Astrocyte (in vitro differentiated cells and primary cell): ENCODE results near the gene NUP214. TPM values are rescaled to one million over a fixed set of nuclear protein-coding genes. Genes with fewer than 3 reads are reported as not detected.

Experiments used
- DNase-seq: peaks from one replicate; pipeline ENCODE4 v3.0.0-alpha.2; 2010; ENCODE audit warnings: low read depth
- FAIRE-seq: peaks from 2 replicates; lab custom pipeline; 2011; peaks lifted over from hg19 to GRCh38; lab: Jason Lieb, UNC
- H2AFZ ChIP-seq: 2 replicates; pipeline ENCODE4 v1.6.0; 2012; ENCODE audit warnings: low read depth, low read length, inconsistent platforms
- H3K27ac ChIP-seq: 2 replicates; pipeline ENCODE4 v1.5.1; 2011; ENCODE audit warnings: low read depth, low read length, inconsistent platforms
- H3K27me3 ChIP-seq: 2 replicates; pipeline ENCODE4 v1.6.0; 2011; ENCODE audit warnings: low read length, inconsistent platforms; ENCODE audit not compliant: insufficient read depth
- H3K36me3 ChIP-seq: 2 replicates; pipeline ENCODE4 v1.5.1; 2011; ENCODE audit warnings: low read length, inconsistent platforms; ENCODE audit not compliant: insufficient read depth
- H3K4me1 ChIP-seq: 2 replicates; pipeline ENCODE4 v1.5.1; 2011; ENCODE audit warnings: low read length, inconsistent platforms; ENCODE audit not compliant: insufficient read depth
- H3K4me2 ChIP-seq: 2 replicates; pipeline ENCODE4 v1.6.0; 2012; ENCODE audit warnings: low read length, inconsistent platforms
- H3K4me3 ChIP-seq: 2 replicates; pipeline ENCODE4 v1.5.1; 2011; ENCODE audit warnings: low read depth, mild to moderate bottlenecking, low read length, inconsistent platforms; ENCODE audit not compliant: insufficient read depth
- H3K79me2 ChIP-seq: 2 replicates; pipeline ENCODE4 v1.6.0; 2012; ENCODE audit warnings: mild to moderate bottlenecking, low read length, inconsistent platforms; ENCODE audit not compliant: insufficient read depth
- H3K9ac ChIP-seq: 2 replicates; pipeline ENCODE4 v1.6.0; 2012; ENCODE audit warnings: mild to moderate bottlenecking, low read length, inconsistent platforms
- H3K9me3 ChIP-seq: 2 replicates; pipeline ENCODE4 v1.5.1; 2012; ENCODE audit warnings: low read depth, mild to moderate bottlenecking, low read length, inconsistent platforms; ENCODE audit not compliant: insufficient read depth
- H4K20me1 ChIP-seq: 2 replicates; pipeline ENCODE4 v1.6.0; 2012; ENCODE audit warnings: low read length, inconsistent platforms; ENCODE audit not compliant: insufficient read depth
- H3K27ac Mint-ChIP-seq: one replicate; pipeline ENCODE4 v1.8.0; 2021; ENCODE audit warnings: mild to moderate bottlenecking, mixed read lengths; ENCODE audit not compliant: unreplicated experiment
- H3K27me3 Mint-ChIP-seq: one replicate; pipeline ENCODE4 v1.8.0; 2021; ENCODE audit warnings: low read depth, mixed read lengths; ENCODE audit not compliant: unreplicated experiment
- H3K36me3 Mint-ChIP-seq: one replicate; pipeline ENCODE4 v1.8.0; 2021; ENCODE audit warnings: low read depth, mixed read lengths; ENCODE audit not compliant: unreplicated experiment
- H3K4me1 Mint-ChIP-seq: one replicate; pipeline ENCODE4 v1.8.0; 2021; ENCODE audit warnings: low read depth, mixed read lengths; ENCODE audit not compliant: unreplicated experiment
- H3K4me3 Mint-ChIP-seq: one replicate; pipeline ENCODE4 v1.8.0; 2021; ENCODE audit warnings: mild to moderate bottlenecking, moderate library complexity, mixed read lengths; ENCODE audit not compliant: unreplicated experiment
- H3K9me3 Mint-ChIP-seq: one replicate; pipeline ENCODE4 v1.8.0; 2021; ENCODE audit warnings: mild to moderate bottlenecking, mixed read lengths; ENCODE audit not compliant: unreplicated experiment
- EZH2 ChIP-seq: IDR thresholded peaks from 2 replicates; pipeline ENCODE4 v1.6.1; 2012; ENCODE audit warnings: mild to moderate bottlenecking, low read length, inconsistent platforms; ENCODE audit not compliant: insufficient read depth
- total RNA-seq: library from RNA; stranded (reverse); gene quantifications from 2 replicates; pipeline ENCODE4 v1.2.1, GENCODE V29; 2021
- TF ChIP-seq, protein P1 (sequence below): IDR thresholded peaks from 2 replicates; pipeline ENCODE4 v1.5.1; 2011; ENCODE audit warnings: low read depth, mild to moderate bottlenecking, inconsistent platforms, low read length, moderate library complexity; ENCODE audit not compliant: insufficient read depth

NUP214 gene
- total RNA-seq, 1 donor from 2014 or later, result 30.5 TPM

DNA sequence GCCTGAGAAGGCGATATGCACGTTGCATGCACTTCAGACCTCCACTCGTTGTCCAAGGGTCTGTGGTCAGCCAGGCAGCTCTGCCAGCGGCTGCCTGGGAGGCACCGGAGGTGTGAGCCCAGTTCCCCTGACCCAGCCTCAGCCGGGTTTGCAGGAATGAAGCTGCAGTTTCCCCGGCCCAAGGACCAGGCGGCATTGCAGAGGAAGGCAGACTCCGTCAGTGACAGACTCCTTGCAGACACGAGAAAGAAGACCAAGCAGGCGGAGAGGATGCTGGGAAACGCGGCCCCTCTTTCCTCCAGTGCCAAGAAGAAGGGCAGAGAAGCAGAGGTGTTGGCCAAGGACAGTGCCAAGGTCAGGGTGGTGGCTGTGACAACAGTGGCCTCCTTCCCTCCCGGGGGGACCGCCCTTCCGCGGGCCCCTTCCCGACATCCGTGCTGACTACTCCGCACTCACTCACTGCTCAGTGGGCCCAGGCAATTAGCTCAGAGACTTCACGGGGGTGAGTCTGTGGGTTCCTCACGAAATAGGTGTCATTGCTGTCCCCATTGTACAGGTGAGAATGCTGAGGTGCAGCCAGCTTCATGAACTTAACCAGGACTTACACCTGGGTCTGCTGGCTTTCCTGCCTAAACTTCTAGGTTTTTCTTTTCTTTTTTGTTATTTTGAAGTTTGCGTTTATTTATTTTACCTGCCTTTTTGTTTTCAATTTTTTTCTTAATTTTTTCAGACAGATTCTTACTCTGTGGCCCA, 39.8 kb upstream of the NUP214 start:
- H4K20me1 ChIP-seq, result no peaks in the 10 kb centered on the region
- FAIRE-seq, result no peak
- no peaks in the 10 kb centered on the region for H3K9me3 ChIP-seq
- H3K9ac ChIP-seq, result no peak overlapping the region
- no peak overlapping the region for H2AFZ ChIP-seq
- H3K36me3 Mint-ChIP-seq, result no peaks in the 10 kb centered on the region
- no peaks in the 10 kb centered on the region for H3K36me3 ChIP-seq
- TF ChIP-seq EZH2, result no peak
- TF ChIP-seq, protein P1, sequence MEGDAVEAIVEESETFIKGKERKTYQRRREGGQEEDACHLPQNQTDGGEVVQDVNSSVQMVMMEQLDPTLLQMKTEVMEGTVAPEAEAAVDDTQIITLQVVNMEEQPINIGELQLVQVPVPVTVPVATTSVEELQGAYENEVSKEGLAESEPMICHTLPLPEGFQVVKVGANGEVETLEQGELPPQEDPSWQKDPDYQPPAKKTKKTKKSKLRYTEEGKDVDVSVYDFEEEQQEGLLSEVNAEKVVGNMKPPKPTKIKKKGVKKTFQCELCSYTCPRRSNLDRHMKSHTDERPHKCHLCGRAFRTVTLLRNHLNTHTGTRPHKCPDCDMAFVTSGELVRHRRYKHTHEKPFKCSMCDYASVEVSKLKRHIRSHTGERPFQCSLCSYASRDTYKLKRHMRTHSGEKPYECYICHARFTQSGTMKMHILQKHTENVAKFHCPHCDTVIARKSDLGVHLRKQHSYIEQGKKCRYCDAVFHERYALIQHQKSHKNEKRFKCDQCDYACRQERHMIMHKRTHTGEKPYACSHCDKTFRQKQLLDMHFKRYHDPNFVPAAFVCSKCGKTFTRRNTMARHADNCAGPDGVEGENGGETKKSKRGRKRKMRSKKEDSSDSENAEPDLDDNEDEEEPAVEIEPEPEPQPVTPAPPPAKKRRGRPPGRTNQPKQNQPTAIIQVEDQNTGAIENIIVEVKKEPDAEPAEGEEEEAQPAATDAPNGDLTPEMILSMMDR, result no peak
- H3K4me3 ChIP-seq, result no peak overlapping the region
- no peaks in the 10 kb centered on the region for H3K9me3 Mint-ChIP-seq
- no peak overlapping the region for H3K4me2 ChIP-seq
- no peak overlapping the region for H3K4me3 Mint-ChIP-seq
- H3K27ac Mint-ChIP-seq, result no peak overlapping the region
- H3K4me1 ChIP-seq, result no peaks in the 10 kb centered on the region
- no peaks in the 10 kb centered on the region for H3K79me2 ChIP-seq
- no peak for DNase-seq
- H3K4me1 Mint-ChIP-seq, result no peaks in the 10 kb centered on the region
- H3K27me3 ChIP-seq, result peaks cover 6% of the 10 kb centered on the region
- no peak overlapping the region for H3K27ac ChIP-seq
- peaks cover 37% of the 10 kb centered on the region for H3K27me3 Mint-ChIP-seq

DNA sequence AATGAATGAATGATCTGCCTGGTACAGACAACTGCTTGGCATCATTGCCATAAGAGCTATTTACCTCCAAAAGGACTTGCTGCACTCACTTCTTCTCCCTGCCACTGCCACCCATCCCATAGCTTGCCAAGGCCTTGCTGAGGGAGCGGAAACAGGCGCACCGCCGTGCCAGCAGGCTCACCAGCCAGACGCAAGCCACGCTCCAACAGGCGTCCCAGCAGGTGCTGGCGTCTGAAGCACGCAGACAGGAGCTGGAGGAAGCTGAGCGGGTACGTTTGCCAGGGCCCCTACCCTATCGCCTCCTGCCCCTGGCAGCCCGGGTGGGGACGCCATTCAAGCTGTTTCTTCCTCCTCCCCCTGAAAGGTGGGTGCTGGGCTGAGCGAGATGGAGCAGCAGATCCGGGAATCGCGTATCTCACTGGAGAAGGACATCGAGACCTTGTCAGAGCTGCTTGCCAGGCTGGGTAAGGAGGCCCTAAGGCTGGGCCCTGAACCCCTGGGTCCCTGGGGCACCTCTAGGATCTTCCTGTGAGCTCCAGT, 38.0 kb upstream of the NUP214 start:
- Histone ChIP-seq H3K27me3 (peaks cover 6% of the 10 kb centered on the region), H4K20me1 (no peaks in the 10 kb centered on the region), H3K9ac (no peak overlapping the region), H3K4me3 (no peak overlapping the region), H3K27ac (no peak overlapping the region), H3K4me2 (no peak overlapping the region), H2AFZ (no peak overlapping the region), H3K9me3 (no peaks in the 10 kb centered on the region), H3K36me3 (no peaks in the 10 kb centered on the region), H3K4me1 (no peaks in the 10 kb centered on the region), H3K79me2 (no peaks in the 10 kb centered on the region)
- Mint-ChIP-seq H3K36me3 (no peaks in the 10 kb centered on the region), H3K27ac (no peak overlapping the region), H3K27me3 (peaks cover 30% of the 10 kb centered on the region), H3K9me3 (no peaks in the 10 kb centered on the region), H3K4me1 (no peaks in the 10 kb centered on the region), H3K4me3 (no peak overlapping the region)
- TF ChIP-seq EZH2, result no peak
- TF ChIP-seq, protein P1, result no peak
- FAIRE-seq (no peak), DNase-seq (no peak)
